GM10248 (cell line): Measurements from ENCODE around the gene C10orf90.

Experiments used
- CTCF ChIA-PET: fragments of 300-600 bp; sonication (Branson Sonifier 250); formaldehyde crosslinking; extraction: SDS; loops from one replicate; lab custom pipeline; 2021; ENCODE audit warnings: antibody characterized with exemption; lab: Yijun Ruan, JAX
- POLR2A ChIA-PET: fragments of 350-650 bp; sonication (Branson Sonifier 250); formaldehyde crosslinking; extraction: SDS; loops from one replicate; lab custom pipeline; 2020; ENCODE audit warnings: antibody characterized with exemption; lab: Yijun Ruan, JAX
- DNase-seq: peaks from one replicate; pipeline ENCODE4 v3.0.0; 2012; ENCODE audit errors: extremely low spot score
- TF ChIP-seq, protein P1 (sequence below): IDR thresholded peaks from 2 replicates; pipeline ENCODE4 v1.5.1; 2012; ENCODE audit warnings: mild to moderate bottlenecking, low read depth; ENCODE audit errors: extremely low read depth, missing control alignments, control extremely low read depth

Gene C10orf90

DNA sequence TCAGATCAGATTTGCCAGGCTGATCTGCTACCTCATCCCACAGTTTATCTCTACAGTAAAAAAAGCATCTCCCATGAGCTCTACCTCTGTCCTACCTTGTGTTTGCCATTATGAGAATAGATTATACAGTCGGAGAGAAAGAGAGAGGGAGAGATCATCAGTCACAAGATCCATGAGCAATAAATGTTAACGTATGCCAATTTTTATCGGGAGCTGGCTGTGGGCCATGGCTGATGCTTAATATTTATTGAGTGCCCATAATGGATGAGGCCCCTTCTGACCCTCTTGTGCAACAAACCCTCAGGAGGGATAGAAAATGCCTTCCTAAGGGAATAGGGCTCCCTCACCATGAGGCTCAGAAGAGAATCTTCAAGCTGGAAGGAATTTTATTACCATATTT is 52.8 kb downstream of the C10orf90 start:
- POLR2A ChIA-PET: no interaction called here
- DNase-seq: no peak
- TF ChIP-seq, protein P1, sequence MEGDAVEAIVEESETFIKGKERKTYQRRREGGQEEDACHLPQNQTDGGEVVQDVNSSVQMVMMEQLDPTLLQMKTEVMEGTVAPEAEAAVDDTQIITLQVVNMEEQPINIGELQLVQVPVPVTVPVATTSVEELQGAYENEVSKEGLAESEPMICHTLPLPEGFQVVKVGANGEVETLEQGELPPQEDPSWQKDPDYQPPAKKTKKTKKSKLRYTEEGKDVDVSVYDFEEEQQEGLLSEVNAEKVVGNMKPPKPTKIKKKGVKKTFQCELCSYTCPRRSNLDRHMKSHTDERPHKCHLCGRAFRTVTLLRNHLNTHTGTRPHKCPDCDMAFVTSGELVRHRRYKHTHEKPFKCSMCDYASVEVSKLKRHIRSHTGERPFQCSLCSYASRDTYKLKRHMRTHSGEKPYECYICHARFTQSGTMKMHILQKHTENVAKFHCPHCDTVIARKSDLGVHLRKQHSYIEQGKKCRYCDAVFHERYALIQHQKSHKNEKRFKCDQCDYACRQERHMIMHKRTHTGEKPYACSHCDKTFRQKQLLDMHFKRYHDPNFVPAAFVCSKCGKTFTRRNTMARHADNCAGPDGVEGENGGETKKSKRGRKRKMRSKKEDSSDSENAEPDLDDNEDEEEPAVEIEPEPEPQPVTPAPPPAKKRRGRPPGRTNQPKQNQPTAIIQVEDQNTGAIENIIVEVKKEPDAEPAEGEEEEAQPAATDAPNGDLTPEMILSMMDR: no peak
- CTCF ChIA-PET: no interaction called here

DNA sequence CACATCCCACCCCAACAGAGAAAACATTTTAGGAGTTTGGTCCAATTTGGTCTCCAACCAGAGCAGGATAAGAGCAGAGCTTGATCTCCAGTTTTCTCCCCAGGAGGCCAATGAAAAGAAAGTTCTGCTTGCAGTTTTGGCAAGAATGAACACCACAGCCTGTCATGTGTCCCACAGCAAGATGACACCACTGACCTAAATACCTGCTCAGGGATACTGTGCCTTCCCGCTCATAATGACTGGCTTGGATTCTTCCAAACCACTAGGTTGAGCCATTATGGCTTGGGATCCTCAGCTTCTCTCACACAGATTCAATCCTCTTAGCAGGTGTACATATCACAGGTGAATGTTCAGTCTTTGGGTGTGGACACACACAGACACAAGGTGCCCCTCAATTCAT is 53.3 kb downstream of the C10orf90 start:
- ChIA-PET POLR2A (no interaction called here), CTCF (no interaction called here)
- no peak for DNase-seq
- TF ChIP-seq, protein P1: no peak

DNA sequence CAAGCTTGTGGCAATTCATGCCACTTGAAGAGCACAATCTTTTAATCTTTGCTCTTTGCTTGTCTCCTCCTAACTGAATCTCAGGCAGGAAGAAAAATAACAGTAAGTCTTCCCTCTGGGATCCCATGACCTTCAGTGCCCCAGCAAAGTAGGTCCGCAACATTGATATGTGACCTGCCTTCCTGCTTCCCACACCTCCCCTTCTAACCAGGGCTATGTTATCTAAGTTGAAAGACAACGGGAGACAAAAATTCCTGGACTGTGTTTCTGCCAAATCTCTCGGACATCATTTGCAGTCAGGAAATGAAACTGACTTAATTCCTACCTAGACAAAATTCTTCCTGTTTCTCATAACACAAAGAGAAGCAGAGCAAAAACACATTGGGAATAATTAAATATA is 53.8 kb downstream of the C10orf90 start:
- TF ChIP-seq, protein P1: no peak
- ChIA-PET POLR2A (no interaction called here), CTCF (interaction anchor here (1.5 kb wide), 1 partner anchor 10 kb away, joined by 4 read pairs; no protein-coding TSS in a partner anchor)
- no peak for DNase-seq

DNA sequence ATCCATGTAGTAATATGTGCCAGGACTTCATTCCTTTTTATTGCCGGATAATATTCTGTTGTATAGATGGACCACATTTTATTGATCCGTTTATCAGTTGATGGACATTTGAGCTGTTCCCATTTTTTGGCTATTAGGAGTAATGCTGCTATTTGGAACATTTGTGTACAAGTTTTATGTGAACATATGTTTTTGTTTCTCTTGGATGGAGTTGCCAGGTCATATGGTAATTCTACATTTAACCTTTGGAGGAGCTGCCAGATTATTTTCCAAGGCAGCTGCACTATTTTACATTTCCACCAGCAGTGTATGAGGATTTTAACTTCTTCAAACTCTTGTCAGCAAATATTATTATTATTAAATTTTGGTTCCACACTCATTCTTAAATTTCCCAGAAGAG is 59.2 kb downstream of the C10orf90 start:
- ChIA-PET POLR2A (no interaction called here), CTCF (no interaction called here)
- DNase-seq: no peak
- TF ChIP-seq, protein P1: no peak

DNA sequence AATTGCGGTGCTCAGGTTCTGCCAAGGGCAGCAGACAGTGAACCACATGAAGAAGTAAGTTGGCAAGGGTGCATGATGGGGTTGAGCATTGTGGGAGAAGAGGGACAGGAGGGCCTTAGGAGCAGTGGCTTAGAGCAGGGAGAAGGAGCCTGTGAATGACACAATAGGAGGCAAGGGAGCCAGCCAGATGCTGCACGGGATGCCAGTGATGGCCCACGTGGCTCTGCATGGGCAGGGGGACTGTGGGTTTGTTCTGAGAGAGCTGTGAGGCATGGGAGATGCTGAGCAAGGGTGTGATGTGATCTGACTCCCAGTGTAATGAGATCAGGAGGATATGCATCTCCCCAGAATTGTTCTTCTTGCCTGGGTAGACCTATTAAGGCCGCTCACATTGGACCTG is 60.9 kb downstream of the C10orf90 start:
- CTCF ChIA-PET: no interaction called here
- no peak for DNase-seq
- TF ChIP-seq, protein P1: no peak
- POLR2A ChIA-PET: no interaction called here

DNA sequence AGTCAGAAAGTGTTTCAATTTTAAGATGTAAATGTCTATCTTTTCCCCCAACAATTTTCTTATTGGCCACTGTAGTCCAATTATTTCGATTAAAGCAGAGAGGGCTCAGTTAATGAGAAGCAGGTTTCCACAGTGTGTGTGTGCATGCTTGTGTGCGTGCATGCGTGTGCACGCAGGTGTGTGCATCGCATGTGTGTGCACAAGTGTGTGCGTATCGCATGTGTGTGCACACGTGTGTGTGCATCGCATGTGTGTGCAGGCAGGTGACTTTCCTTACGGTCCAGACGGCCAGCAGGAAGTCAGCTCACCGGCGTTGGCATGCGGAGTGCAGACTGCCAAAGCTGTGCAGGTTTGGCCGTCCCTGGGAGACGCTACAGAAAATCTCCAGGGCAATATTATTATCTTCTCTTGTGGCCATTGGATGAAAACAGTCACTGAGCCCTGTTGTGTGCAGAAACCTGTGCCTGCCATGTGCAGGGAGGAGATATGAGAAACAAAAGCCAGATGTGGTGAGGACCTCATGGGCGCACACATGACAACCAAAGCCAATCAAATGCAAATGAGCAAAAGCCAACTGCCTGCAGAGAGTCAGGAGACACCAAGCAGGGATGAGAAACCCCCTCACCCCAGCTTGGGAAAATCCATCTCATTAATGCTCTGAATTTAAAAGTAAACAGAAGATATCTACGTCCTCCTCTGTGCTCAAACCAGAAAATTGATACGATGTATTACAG is 70.4 kb downstream of the C10orf90 start:
- DNase-seq: no peak
- TF ChIP-seq, protein P1: no peak
- ChIA-PET CTCF (no interaction called here), POLR2A (no interaction called here)
